GM12878 (cell line): Measurements from ENCODE around the gene TSPAN12. TPM values are rescaled to one million over a fixed set of nuclear protein-coding genes. Genes with fewer than 3 reads are reported as not detected.
A peak's percentile ranks its signal among the peaks of the same experiment; 100 is the strongest.

ENCODE experiments used
- ATF7 ChIP-seq: fragments of 450-650 bp; IDR thresholded peaks from 2 replicates; pipeline ENCODE4 v1.6.1; 2016; ENCODE audit warnings: low read depth, mild to moderate bottlenecking
- BMI1 ChIP-seq: fragments of 450-650 bp; IDR thresholded peaks from 2 replicates; pipeline ENCODE4 v1.6.1; 2016; ENCODE audit warnings: mild to moderate bottlenecking, moderate library complexity, borderline replicate concordance
- CREM ChIP-seq: IDR thresholded peaks from 2 replicates; pipeline ENCODE4 v1.6.1; 2014; ENCODE audit warnings: antibody characterized with exemption, low read depth
- IKZF1 ChIP-seq: fragments of 450-650 bp; conservative IDR thresholded peaks from 2 replicates; pipeline ENCODE4 v1.6.1; 2017; ENCODE audit warnings: antibody characterized with exemption, mild to moderate bottlenecking
- IKZF2 ChIP-seq, 2 experiments: fragments of 450-650 bp; IDR thresholded peaks; 2 replicates each; pipeline ENCODE4 v1.6.1; 2017; ENCODE audit warnings: mild to moderate bottlenecking in 2 of 2, moderate library complexity in 2 of 2
- LARP7 ChIP-seq: fragments of 450-650 bp; IDR thresholded peaks from 2 replicates; pipeline ENCODE4 v1.6.1; 2017; ENCODE audit warnings: mild to moderate bottlenecking
- MEF2A ChIP-seq: IDR thresholded peaks from 2 replicates; pipeline ENCODE4 v1.6.1; 2011; ENCODE audit warnings: low read depth, mild to moderate bottlenecking, low read length, moderate library complexity; ENCODE audit not compliant: insufficient read depth
- MTA2 ChIP-seq: fragments of 450-650 bp; IDR thresholded peaks from 2 replicates; pipeline ENCODE4 v1.6.1; 2016; ENCODE audit warnings: low read depth, mild to moderate bottlenecking, moderate library complexity
- NR2F1 ChIP-seq: fragments of 450-650 bp; conservative IDR thresholded peaks from 2 replicates; pipeline ENCODE4 v1.6.1; 2017; ENCODE audit warnings: mild to moderate bottlenecking
- SP1 ChIP-seq: IDR thresholded peaks from one replicate; pipeline ENCODE4 v1.6.1; 2011; ENCODE audit warnings: low read depth, low read length
- STAT1 ChIP-seq: fragments of 450-650 bp; conservative IDR thresholded peaks from 2 replicates; pipeline ENCODE4 v1.6.1; 2014; ENCODE audit warnings: antibody characterized with exemption, mild to moderate bottlenecking
- TBL1XR1 ChIP-seq: IDR thresholded peaks from 2 replicates; pipeline ENCODE4 v1.6.1; 2012; ENCODE audit warnings: low read depth, low read length, improper control_type of control experiment
- ZNF622 ChIP-seq: fragments of 450-650 bp; IDR thresholded peaks from 2 replicates; pipeline ENCODE4 v1.6.1; 2017; ENCODE audit warnings: mild to moderate bottlenecking, inconsistent platforms
- polyA plus RNA-seq, 11 experiments: library from polyadenylated mRNA; depleted of rRNA in 4 of 11; unstranded in 6 of 11; stranded (reverse) in 5 of 11; fragments of >200 nt; fragmentation: Nextera tagmentation in 4 of 11; fragmentation: Illumina TruSeq in 1 of 11; extraction: Ambion mirVana in 4 of 11; extraction: Trizol in 1 of 11; gene quantifications; 1 replicate in 1 of 11; 2 replicates in 10 of 11; pipeline versions ENCODE4 v1.2.1 to v1.2.3, GENCODE V29; 2011 to 2016; ENCODE audit warnings: inconsistent platforms in 2 of 11, missing spikeins in 2 of 11, low read depth in 1 of 11
- total RNA-seq, 4 experiments: library from RNA; depleted of rRNA in 3 of 4; stranded (reverse); fragments of >200 nt in 3 of 4; fragmentation: Illumina TruSeq in 1 of 4; extraction: Trizol in 1 of 4; gene quantifications; 2 replicates each; pipeline versions ENCODE4 v1.2.1 to v1.2.3, GENCODE V29; 2013 to 2021
- TF ChIP-seq, protein P1 (sequence below): fragments of 450-650 bp; IDR thresholded peaks from 2 replicates; pipeline ENCODE4 v1.6.1; 2017; ENCODE audit warnings: low read depth, mild to moderate bottlenecking, moderate library complexity
- TF ChIP-seq, protein P2 (sequence below): IDR thresholded peaks from 2 replicates; pipeline ENCODE4 v1.6.1; 2012; ENCODE audit warnings: improper control_type of control experiment, low read depth, low read length; ENCODE audit not compliant: insufficient replicate concordance
- TF ChIP-seq, protein P3 (sequence below): fragments of 450-650 bp; formaldehyde crosslinking; IDR thresholded peaks from 2 replicates; pipeline ENCODE4 v1.4.0; 2020; ENCODE audit warnings: mild to moderate bottlenecking, moderate library complexity
- TF ChIP-seq, protein P4 (sequence below): IDR thresholded peaks from 2 replicates; pipeline ENCODE4 v1.6.1; 2011; ENCODE audit warnings: mild to moderate bottlenecking, low read depth, low read length, moderate library complexity; ENCODE audit not compliant: insufficient replicate concordance

Gene TSPAN12
- total and polyA plus RNA-seq, 10 of the 15 experiments (the other 5 are each of a cell fraction or from before 2014, with no cell fraction given) = 0.67 to 110 (median 1.3) TPM

DNA sequence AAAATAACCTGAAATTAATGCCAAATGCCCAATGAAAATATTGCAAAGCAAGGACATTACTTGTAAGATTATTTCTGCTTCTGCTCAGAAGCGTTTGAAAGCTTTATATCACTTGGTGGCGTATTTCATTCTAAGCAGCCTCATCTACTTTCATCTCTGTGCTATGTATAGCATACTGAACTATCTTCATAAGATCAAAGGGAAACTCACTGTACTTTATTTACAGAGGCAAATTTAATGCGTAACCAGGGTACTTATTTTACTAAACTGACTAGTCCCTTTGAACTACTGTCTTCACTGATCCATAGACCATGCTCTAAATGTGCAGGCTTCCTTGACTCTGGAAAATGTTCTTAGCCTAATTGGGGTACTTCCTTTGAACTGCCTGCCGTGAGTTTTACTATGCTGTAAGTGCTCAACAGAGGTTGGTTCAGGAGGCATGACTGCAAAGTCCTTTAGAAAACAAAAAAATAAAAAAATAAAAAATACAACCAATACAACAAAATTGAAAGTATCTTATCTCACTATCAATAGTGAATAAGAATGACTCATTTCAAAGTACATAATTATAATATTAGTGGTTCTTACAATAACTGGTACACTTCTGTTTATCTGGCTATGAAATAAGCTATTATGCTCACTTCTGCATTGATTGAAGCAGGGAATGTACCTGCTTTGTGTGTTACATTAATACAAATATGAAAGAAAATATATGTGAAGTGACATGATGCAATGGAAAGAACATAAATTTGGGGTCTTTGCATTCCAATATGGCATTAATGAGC lies 41.0 kb upstream of the TSPAN12 start (continued):
- TF ChIP-seq MEF2A (no peak), CREM (no peak), IKZF1 (peak; percentile 31; the same call in 1 of the 2 replicates), IKZF2 (IDR thresholded peaks at IDR 0.05) (peak; percentile 30 to 50; a peak in 1 of 4 replicates), ZNF622 (no peak), SP1 (no peak), MTA2 (peak; percentile 71; the same call in 1 of the 2 replicates), BMI1 (no peak), NR2F1 (no peak), STAT1 (no peak), LARP7 (no peak), TBL1XR1 (no peak), ATF7 (peak; percentile 54)
- TF ChIP-seq, protein P1, sequence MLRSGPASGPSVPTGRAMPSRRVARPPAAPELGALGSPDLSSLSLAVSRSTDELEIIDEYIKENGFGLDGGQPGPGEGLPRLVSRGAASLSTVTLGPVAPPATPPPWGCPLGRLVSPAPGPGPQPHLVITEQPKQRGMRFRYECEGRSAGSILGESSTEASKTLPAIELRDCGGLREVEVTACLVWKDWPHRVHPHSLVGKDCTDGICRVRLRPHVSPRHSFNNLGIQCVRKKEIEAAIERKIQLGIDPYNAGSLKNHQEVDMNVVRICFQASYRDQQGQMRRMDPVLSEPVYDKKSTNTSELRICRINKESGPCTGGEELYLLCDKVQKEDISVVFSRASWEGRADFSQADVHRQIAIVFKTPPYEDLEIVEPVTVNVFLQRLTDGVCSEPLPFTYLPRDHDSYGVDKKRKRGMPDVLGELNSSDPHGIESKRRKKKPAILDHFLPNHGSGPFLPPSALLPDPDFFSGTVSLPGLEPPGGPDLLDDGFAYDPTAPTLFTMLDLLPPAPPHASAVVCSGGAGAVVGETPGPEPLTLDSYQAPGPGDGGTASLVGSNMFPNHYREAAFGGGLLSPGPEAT = 0 out of 2 replicates have a peak, but pooled peaks have one; percentile 45
- TF ChIP-seq, protein P2, sequence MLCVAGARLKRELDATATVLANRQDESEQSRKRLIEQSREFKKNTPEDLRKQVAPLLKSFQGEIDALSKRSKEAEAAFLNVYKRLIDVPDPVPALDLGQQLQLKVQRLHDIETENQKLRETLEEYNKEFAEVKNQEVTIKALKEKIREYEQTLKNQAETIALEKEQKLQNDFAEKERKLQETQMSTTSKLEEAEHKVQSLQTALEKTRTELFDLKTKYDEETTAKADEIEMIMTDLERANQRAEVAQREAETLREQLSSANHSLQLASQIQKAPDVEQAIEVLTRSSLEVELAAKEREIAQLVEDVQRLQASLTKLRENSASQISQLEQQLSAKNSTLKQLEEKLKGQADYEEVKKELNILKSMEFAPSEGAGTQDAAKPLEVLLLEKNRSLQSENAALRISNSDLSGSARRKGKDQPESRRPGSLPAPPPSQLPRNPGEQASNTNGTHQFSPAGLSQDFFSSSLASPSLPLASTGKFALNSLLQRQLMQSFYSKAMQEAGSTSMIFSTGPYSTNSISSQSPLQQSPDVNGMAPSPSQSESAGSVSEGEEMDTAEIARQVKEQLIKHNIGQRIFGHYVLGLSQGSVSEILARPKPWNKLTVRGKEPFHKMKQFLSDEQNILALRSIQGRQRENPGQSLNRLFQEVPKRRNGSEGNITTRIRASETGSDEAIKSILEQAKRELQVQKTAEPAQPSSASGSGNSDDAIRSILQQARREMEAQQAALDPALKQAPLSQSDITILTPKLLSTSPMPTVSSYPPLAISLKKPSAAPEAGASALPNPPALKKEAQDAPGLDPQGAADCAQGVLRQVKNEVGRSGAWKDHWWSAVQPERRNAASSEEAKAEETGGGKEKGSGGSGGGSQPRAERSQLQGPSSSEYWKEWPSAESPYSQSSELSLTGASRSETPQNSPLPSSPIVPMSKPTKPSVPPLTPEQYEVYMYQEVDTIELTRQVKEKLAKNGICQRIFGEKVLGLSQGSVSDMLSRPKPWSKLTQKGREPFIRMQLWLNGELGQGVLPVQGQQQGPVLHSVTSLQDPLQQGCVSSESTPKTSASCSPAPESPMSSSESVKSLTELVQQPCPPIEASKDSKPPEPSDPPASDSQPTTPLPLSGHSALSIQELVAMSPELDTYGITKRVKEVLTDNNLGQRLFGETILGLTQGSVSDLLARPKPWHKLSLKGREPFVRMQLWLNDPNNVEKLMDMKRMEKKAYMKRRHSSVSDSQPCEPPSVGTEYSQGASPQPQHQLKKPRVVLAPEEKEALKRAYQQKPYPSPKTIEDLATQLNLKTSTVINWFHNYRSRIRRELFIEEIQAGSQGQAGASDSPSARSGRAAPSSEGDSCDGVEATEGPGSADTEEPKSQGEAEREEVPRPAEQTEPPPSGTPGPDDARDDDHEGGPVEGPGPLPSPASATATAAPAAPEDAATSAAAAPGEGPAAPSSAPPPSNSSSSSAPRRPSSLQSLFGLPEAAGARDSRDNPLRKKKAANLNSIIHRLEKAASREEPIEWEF = no peak
- TF ChIP-seq, protein P3, sequence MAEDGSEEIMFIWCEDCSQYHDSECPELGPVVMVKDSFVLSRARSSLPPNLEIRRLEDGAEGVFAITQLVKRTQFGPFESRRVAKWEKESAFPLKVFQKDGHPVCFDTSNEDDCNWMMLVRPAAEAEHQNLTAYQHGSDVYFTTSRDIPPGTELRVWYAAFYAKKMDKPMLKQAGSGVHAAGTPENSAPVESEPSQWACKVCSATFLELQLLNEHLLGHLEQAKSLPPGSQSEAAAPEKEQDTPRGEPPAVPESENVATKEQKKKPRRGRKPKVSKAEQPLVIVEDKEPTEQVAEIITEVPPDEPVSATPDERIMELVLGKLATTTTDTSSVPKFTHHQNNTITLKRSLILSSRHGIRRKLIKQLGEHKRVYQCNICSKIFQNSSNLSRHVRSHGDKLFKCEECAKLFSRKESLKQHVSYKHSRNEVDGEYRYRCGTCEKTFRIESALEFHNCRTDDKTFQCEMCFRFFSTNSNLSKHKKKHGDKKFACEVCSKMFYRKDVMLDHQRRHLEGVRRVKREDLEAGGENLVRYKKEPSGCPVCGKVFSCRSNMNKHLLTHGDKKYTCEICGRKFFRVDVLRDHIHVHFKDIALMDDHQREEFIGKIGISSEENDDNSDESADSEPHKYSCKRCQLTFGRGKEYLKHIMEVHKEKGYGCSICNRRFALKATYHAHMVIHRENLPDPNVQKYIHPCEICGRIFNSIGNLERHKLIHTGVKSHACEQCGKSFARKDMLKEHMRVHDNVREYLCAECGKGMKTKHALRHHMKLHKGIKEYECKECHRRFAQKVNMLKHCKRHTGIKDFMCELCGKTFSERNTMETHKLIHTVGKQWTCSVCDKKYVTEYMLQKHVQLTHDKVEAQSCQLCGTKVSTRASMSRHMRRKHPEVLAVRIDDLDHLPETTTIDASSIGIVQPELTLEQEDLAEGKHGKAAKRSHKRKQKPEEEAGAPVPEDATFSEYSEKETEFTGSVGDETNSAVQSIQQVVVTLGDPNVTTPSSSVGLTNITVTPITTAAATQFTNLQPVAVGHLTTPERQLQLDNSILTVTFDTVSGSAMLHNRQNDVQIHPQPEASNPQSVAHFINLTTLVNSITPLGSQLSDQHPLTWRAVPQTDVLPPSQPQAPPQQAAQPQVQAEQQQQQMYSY (CRISPR knock-in tag) = no peak
- TF ChIP-seq, protein P4, sequence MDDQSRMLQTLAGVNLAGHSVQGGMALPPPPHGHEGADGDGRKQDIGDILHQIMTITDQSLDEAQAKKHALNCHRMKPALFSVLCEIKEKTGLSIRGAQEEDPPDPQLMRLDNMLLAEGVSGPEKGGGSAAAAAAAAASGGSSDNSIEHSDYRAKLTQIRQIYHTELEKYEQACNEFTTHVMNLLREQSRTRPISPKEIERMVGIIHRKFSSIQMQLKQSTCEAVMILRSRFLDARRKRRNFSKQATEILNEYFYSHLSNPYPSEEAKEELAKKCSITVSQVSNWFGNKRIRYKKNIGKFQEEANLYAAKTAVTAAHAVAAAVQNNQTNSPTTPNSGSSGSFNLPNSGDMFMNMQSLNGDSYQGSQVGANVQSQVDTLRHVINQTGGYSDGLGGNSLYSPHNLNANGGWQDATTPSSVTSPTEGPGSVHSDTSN = no peak
